OCI-LY1 (cell line): ENCODE data around the gene GABRP.

Experiments
- H2AFZ ChIP-seq: fragments of 200-600 bp; sonication (generic), shearing (Covaris generic); 2 replicates; pipeline ENCODE4 v1.6.0; 2014; ENCODE audit warnings: antibody characterized with exemption, mild to moderate bottlenecking, low read length
- H3F3A ChIP-seq: fragments of 200-600 bp; sonication (generic), shearing (Covaris generic); 2 replicates; pipeline ENCODE4 v1.6.0; 2014; ENCODE audit warnings: mild to moderate bottlenecking, antibody characterized with exemption, low read length, moderate library complexity; ENCODE audit not compliant: insufficient read depth
- H3K27ac ChIP-seq: fragments of 200-600 bp; sonication (generic); 2 replicates; pipeline ENCODE4 v1.5.1; 2014; ENCODE audit warnings: low read length, mixed run types, mild to moderate bottlenecking, low read depth; ENCODE audit not compliant: poor library complexity, severe bottlenecking
- H3K27me3 ChIP-seq: fragments of 200-600 bp; sonication (generic); 2 replicates; pipeline ENCODE4 v1.6.0; 2014; ENCODE audit warnings: antibody characterized with exemption, mild to moderate bottlenecking, low read length, moderate library complexity; ENCODE audit not compliant: insufficient read depth
- H3K36me3 ChIP-seq: fragments of 200-600 bp; sonication (generic); 2 replicates; pipeline ENCODE4 v1.6.1; 2014; ENCODE audit warnings: mild to moderate bottlenecking, antibody characterized with exemption, low read length, moderate library complexity, mixed read lengths; ENCODE audit not compliant: insufficient read depth
- H3K4me1 ChIP-seq: fragments of 200-600 bp; sonication (generic); 2 replicates; pipeline ENCODE4 v1.5.1; 2014; ENCODE audit warnings: mild to moderate bottlenecking, low read length, moderate library complexity; ENCODE audit not compliant: insufficient read depth, severe bottlenecking
- H3K4me2 ChIP-seq: fragments of 200-600 bp; sonication (generic), shearing (Covaris generic); 2 replicates; pipeline ENCODE4 v1.6.1; 2014; ENCODE audit warnings: low read length
- H3K4me3 ChIP-seq: fragments of 200-600 bp; sonication (generic); 2 replicates; pipeline ENCODE4 v1.5.1; 2014; ENCODE audit warnings: low read length, low read depth, mild to moderate bottlenecking, mixed read lengths; ENCODE audit not compliant: poor library complexity, severe bottlenecking
- H3K79me2 ChIP-seq: fragments of 200-600 bp; shearing (Covaris generic); 2 replicates; pipeline ENCODE4 v1.6.1; 2016; ENCODE audit warnings: mixed run types, low read length, mixed read lengths; ENCODE audit not compliant: insufficient read depth
- H3K9ac ChIP-seq: fragments of 200-600 bp; sonication (generic), shearing (Covaris generic); 2 replicates; pipeline ENCODE4 v1.6.1; 2014; ENCODE audit warnings: mild to moderate bottlenecking, low read length, mixed read lengths
- H3K9me2 ChIP-seq: fragments of 200-600 bp; sonication (generic), shearing (Covaris generic); 2 replicates; pipeline ENCODE4 v1.6.1; 2014; ENCODE audit warnings: low read depth, mild to moderate bottlenecking, low read length, mixed read lengths
- H3K9me3 ChIP-seq: fragments of 200-600 bp; shearing (Covaris generic); 2 replicates; pipeline ENCODE4 v1.6.1; 2014; ENCODE audit warnings: low read length, mixed read lengths
- H4K20me1 ChIP-seq: fragments of 200-600 bp; sonication (generic), shearing (Covaris generic); 2 replicates; pipeline ENCODE4 v1.6.0; 2016; ENCODE audit warnings: mild to moderate bottlenecking, low read length; ENCODE audit not compliant: insufficient read depth
- CTCF ChIP-seq: fragments of 200-600 bp; sonication (generic), shearing (Covaris generic); IDR thresholded peaks from 2 replicates; pipeline ENCODE4 v1.5.1; 2017; ENCODE audit warnings: mild to moderate bottlenecking, antibody characterized with exemption, low read length, moderate library complexity, mixed read lengths
- EZH2 ChIP-seq: fragments of 200-600 bp; sonication (generic), shearing (Covaris generic); IDR thresholded peaks from 2 replicates; pipeline ENCODE4 v1.8.0; 2017; ENCODE audit warnings: borderline replicate concordance, mixed run types, mild to moderate bottlenecking, antibody characterized with exemption, low read length, moderate library complexity, mixed read lengths

Gene GABRP

GRCh38 chr5:170743876-170744212 lies 39.7 kb upstream of the GABRP start:
- Histone ChIP-seq H3K36me3 (no peaks in the 10 kb centered on the region), H3K9me3 (no peaks in the 10 kb centered on the region), H3F3A (no peaks in the 10 kb centered on the region), H3K4me1 (no peaks in the 10 kb centered on the region), H3K27me3 (no peaks in the 10 kb centered on the region; the same call in 1 of the 2 replicates), H3K27ac (no peak overlapping the region), H3K4me2 (no peak overlapping the region), H3K9ac (no peak overlapping the region), H3K4me3 (no peak overlapping the region), H3K9me2 (no peaks in the 10 kb centered on the region), H4K20me1 (no peaks in the 10 kb centered on the region), H3K79me2 (no peaks in the 10 kb centered on the region), H2AFZ (no peak overlapping the region)
- TF ChIP-seq CTCF (no peak), EZH2 (no peak)

- no peaks in the 10 kb centered on the region for H3K36me3 ChIP-seq
- H3K27ac ChIP-seq: no peak overlapping the region
Observed at GRCh38 chr5:170745481-170746071, 37.9 kb upstream of the GABRP start.

GRCh38 chr5:170746075-170746960 lies 37.2 kb upstream of the GABRP start:
- Histone ChIP-seq H3K4me2 (no peak overlapping the region), H3K27ac (no peak overlapping the region), H2AFZ (no peak overlapping the region)

More at GRCh38 chr5:170745481-170746071, 37.9 kb upstream of the GABRP start:
- Histone ChIP-seq H3K4me1 (no peaks in the 10 kb centered on the region), H3K4me2 (no peak overlapping the region), H2AFZ (no peak overlapping the region), H3K79me2 (no peaks in the 10 kb centered on the region), H3F3A (no peaks in the 10 kb centered on the region), H3K4me3 (no peak overlapping the region), H3K27me3 (no peaks in the 10 kb centered on the region; the same call in 1 of the 2 replicates), H3K9me2 (no peaks in the 10 kb centered on the region), H3K9me3 (no peaks in the 10 kb centered on the region), H3K9ac (no peak overlapping the region), H4K20me1 (no peaks in the 10 kb centered on the region)
- TF ChIP-seq CTCF (no peak), EZH2 (no peak)

More at GRCh38 chr5:170746075-170746960, 37.2 kb upstream of the GABRP start:
- Histone ChIP-seq H4K20me1 (no peaks in the 10 kb centered on the region), H3K4me1 (no peaks in the 10 kb centered on the region), H3K36me3 (no peaks in the 10 kb centered on the region), H3K27me3 (no peaks in the 10 kb centered on the region; the same call in 1 of the 2 replicates), H3K9me3 (no peaks in the 10 kb centered on the region), H3K4me3 (no peak overlapping the region), H3K9ac (no peak overlapping the region), H3F3A (no peaks in the 10 kb centered on the region), H3K9me2 (no peaks in the 10 kb centered on the region), H3K79me2 (no peaks in the 10 kb centered on the region)
- TF ChIP-seq CTCF: no peak
- no peak for TF ChIP-seq EZH2
